CD8-positive, alpha-beta memory T cell (primary cell): ENCODE measurements around the gene IL22RA1. TPM values are rescaled to one million over a fixed set of nuclear protein-coding genes. Genes with fewer than 3 reads are reported as not detected.

ENCODE experiments used
- CTCF ChIA-PET: fragments of 350-600 bp; sonication (Branson Sonifier 250); formaldehyde crosslinking; loops from one replicate; lab custom pipeline; 2021; ENCODE audit warnings: antibody characterized with exemption; lab: Charles Lee
- POLR2A ChIA-PET: fragments of 350-600 bp; sonication (Branson Sonifier 250); formaldehyde crosslinking; loops from one replicate; lab custom pipeline; 2021; ENCODE audit warnings: antibody characterized with exemption; lab: Charles Lee
- DNase-seq, 5 donors: peaks; one replicate each; pipeline versions ENCODE4 v3.0.0 to v3.0.0-alpha.2; 2020 to 2022; ENCODE audit warnings: mixed read lengths in 1 of 5
- H3K27ac ChIP-seq: one replicate; pipeline ENCODE4 v1.7.0; 2013; ENCODE audit warnings: low read depth, mild to moderate bottlenecking, low read length, moderate library complexity
- H3K27me3 ChIP-seq: 2 replicates; pipeline ENCODE4 v1.7.0; 2013; ENCODE audit warnings: low read length, mild to moderate bottlenecking; ENCODE audit not compliant: insufficient read depth, poor library complexity, severe bottlenecking
- H3K36me3 ChIP-seq: 2 replicates; pipeline ENCODE4 v1.7.0; 2013; ENCODE audit warnings: mild to moderate bottlenecking, low read length, moderate library complexity; ENCODE audit not compliant: insufficient read depth
- H3K4me1 ChIP-seq: 2 replicates; pipeline ENCODE4 v1.7.0; 2013; ENCODE audit warnings: mild to moderate bottlenecking, low read length, moderate library complexity; ENCODE audit not compliant: insufficient read depth
- H3K4me3 ChIP-seq: 2 replicates; pipeline ENCODE4 v1.7.0; 2013; ENCODE audit warnings: mild to moderate bottlenecking, low read length
- H3K9me3 ChIP-seq: 2 replicates; pipeline ENCODE4 v1.7.0; 2013; ENCODE audit warnings: mild to moderate bottlenecking, low read length
- H3K27ac Mint-ChIP-seq, 8 donors: one replicate each; pipeline ENCODE4 v1.8.0; 2020 to 2021; ENCODE audit warnings: mixed read lengths in 8 of 8, mild to moderate bottlenecking in 6 of 8, inconsistent platforms in 3 of 8, moderate library complexity in 3 of 8
- H3K27me3 Mint-ChIP-seq, 2 donors: one replicate each; pipeline ENCODE4 v1.8.0; 2020 to 2021; ENCODE audit warnings: mixed read lengths in 2 of 2, mild to moderate bottlenecking in 1 of 2, moderate library complexity in 1 of 2
- H3K36me3 Mint-ChIP-seq, 3 donors: one replicate each; pipeline ENCODE4 v1.8.0; 2020 to 2021; ENCODE audit warnings: mixed read lengths in 3 of 3, inconsistent platforms in 1 of 3, mild to moderate bottlenecking in 1 of 3
- H3K4me1 Mint-ChIP-seq, 3 donors: one replicate each; pipeline ENCODE4 v1.8.0; 2020 to 2021; ENCODE audit warnings: mixed read lengths in 3 of 3, inconsistent platforms in 1 of 3, mild to moderate bottlenecking in 1 of 3
- H3K4me3 Mint-ChIP-seq, 7 donors: one replicate each; pipeline ENCODE4 v1.8.0; 2020 to 2021; ENCODE audit warnings: mixed read lengths in 7 of 7, mild to moderate bottlenecking in 6 of 7, moderate library complexity in 4 of 7, inconsistent platforms in 2 of 7
- H3K9me3 Mint-ChIP-seq, 5 donors: one replicate each; pipeline ENCODE4 v1.8.0; 2020 to 2022; ENCODE audit warnings: mixed read lengths in 5 of 5, mild to moderate bottlenecking in 3 of 5, moderate library complexity in 2 of 5, inconsistent platforms in 1 of 5
- polyA plus RNA-seq: library from polyadenylated mRNA; unstranded; fragments of 300-500 nt; fragmentation: Illumina TruSeq; gene quantifications from one replicate; pipeline ENCODE4 v1.2.3, GENCODE V29; 2021
- total RNA-seq, 2 experiments: library from RNA; stranded (reverse); gene quantifications; one replicate each; pipeline ENCODE4 v1.2.3, GENCODE V29; 2021

The IL22RA1 gene
- total RNA-seq (not detected), polyA plus RNA-seq (not detected)

- no peaks in the 10 kb centered on the region for H3K9me3 Mint-ChIP-seq
- CTCF ChIA-PET = interaction anchor here (1.2 kb wide), 1 partner anchor 7 kb away, joined by 7 read pairs; no protein-coding TSS in a partner anchor
- H3K27me3 Mint-ChIP-seq = peaks cover 16 to 32% of the 10 kb centered on the region in 2 donors
- no peaks in the 10 kb centered on the region for H3K9me3 ChIP-seq
- no peak for DNase-seq
- no peaks in the 10 kb centered on the region for H3K36me3 Mint-ChIP-seq
- no peak within 1 kb of the TSS for H3K4me3 ChIP-seq
- POLR2A ChIA-PET = interaction anchor here (0.7 kb wide), 1 partner anchor 196 kb away, joined by 4 read pairs; no protein-coding TSS in a partner anchor
- peaks cover 0 to 5% (median 3%) of the 10 kb centered on the region in 3 donors for H3K4me1 Mint-ChIP-seq
- no peaks in the 10 kb centered on the region for H3K27me3 ChIP-seq
- no peak within 1 kb of the TSS for H3K27ac Mint-ChIP-seq
- no peak within 1 kb of the TSS for H3K27ac ChIP-seq
- H3K4me3 Mint-ChIP-seq = no peak within 1 kb of the TSS
- no peaks in the 10 kb centered on the region for H3K4me1 ChIP-seq
- H3K36me3 ChIP-seq = no peaks in the 10 kb centered on the region
Measured at GRCh38 chr1:24142546-24143534, at the start of gene IL22RA1. IL22RA1 (minus strand) TSS chr1:24143140; CDS start chr1:24143082, 58 bp downstream.

DNA sequence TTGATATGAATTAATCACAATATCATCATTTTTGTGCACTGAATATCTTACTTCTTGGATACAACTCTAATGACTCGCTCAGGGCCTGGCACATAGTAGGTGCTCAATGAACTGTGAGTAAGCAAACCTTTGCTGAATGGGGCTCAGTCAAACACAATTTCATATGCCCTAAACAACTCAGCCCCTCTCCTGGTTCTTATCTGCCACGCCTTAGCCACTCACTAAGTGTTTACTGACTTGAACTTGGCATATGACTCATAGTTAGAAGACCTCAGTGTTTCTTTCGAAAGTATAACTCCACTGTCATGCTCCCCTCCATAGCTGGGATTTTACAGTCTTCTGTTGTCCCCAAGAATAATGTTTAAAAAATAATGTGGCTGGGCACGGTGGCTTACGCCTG, 48.9 kb upstream of the IL22RA1 start:
- POLR2A ChIA-PET = interaction anchor here (0.6 kb wide), 1 partner anchor 225 kb away, joined by 3 read pairs; no protein-coding TSS in a partner anchor
- peaks cover 36 to 52% (median 39%) of the 10 kb centered on the region in 3 donors for H3K4me1 Mint-ChIP-seq
- H3K27ac Mint-ChIP-seq = peak overlapping the region in 5 of 8 donors; percentile 17 to 68 (median 53)

GRCh38 chr1:24190983-24191461, 48.1 kb upstream of the IL22RA1 start:
- H3K4me1 Mint-ChIP-seq = peaks cover 44 to 59% (median 45%) of the 10 kb centered on the region in 3 donors
- Histone ChIP-seq H3K4me3 (no peak overlapping the region), H3K9me3 (no peaks in the 10 kb centered on the region), H3K4me1 (peaks cover 32% of the 10 kb centered on the region), H3K27me3 (no peaks in the 10 kb centered on the region), H3K36me3 (no peaks in the 10 kb centered on the region), H3K27ac (no peak overlapping the region)
- DNase-seq = no peak
- H3K36me3 Mint-ChIP-seq = peaks cover 0 to 3% (median 0%) of the 10 kb centered on the region in 3 donors
- H3K27ac Mint-ChIP-seq = peak overlapping the region in 6 of 8 donors; percentile 8 to 66 (median 39)
- H3K4me3 Mint-ChIP-seq = peak overlapping the region in 1 of 7 donors; percentile 50
- H3K9me3 Mint-ChIP-seq = no peaks in the 10 kb centered on the region
- peaks cover 0 to 3% of the 10 kb centered on the region in 2 donors for H3K27me3 Mint-ChIP-seq
- ChIA-PET CTCF (interaction anchor here (1.2 to 7.5 kb wide), 7 partner anchors 9 to 224 kb away, joined by 3 to 56 read pairs (median 7); partner anchors contain the start of gene NIPAL3), POLR2A (interaction anchor here (0.6 kb wide), 2 partner anchors 311 to 450 kb away, joined by 5 to 9 read pairs; no protein-coding TSS in a partner anchor)

More for the DNA sequence above, 48.9 kb upstream of the IL22RA1 start:
- Mint-ChIP-seq H3K36me3 (peaks cover 0 to 2% (median 0%) of the 10 kb centered on the region in 3 donors), H3K4me3 (peak overlapping the region in 2 of 7 donors; percentile 29), H3K27me3 (peaks cover 0 to 3% of the 10 kb centered on the region in 2 donors), H3K9me3 (no peaks in the 10 kb centered on the region)
- CTCF ChIA-PET = interaction anchor here (1.2 kb wide), 1 partner anchor 223 kb away, joined by 3 read pairs; the partner anchor contains the start of gene NIPAL3
- no peaks in the 10 kb centered on the region for H3K27me3 ChIP-seq
- H3K27ac ChIP-seq = no peak overlapping the region
- H3K4me1 ChIP-seq = peaks cover 25% of the 10 kb centered on the region
- no peaks in the 10 kb centered on the region for H3K36me3 ChIP-seq
- no peak for DNase-seq
- H3K4me3 ChIP-seq = no peak overlapping the region
- H3K9me3 ChIP-seq = no peaks in the 10 kb centered on the region

- Histone ChIP-seq H3K9me3 (no peaks in the 10 kb centered on the region), H3K36me3 (no peaks in the 10 kb centered on the region), H3K4me1 (peaks cover 32% of the 10 kb centered on the region), H3K4me3 (no peak overlapping the region), H3K27ac (no peak overlapping the region), H3K27me3 (no peaks in the 10 kb centered on the region)
- POLR2A ChIA-PET = interaction anchor here (0.6 to 0.7 kb wide), 2 partner anchors 202 to 577 kb away, joined by 3 read pairs; no protein-coding TSS in a partner anchor
- peak overlapping the region; percentile 55 to 84 (median 70) for H3K27ac Mint-ChIP-seq
- peaks cover 50 to 69% (median 51%) of the 10 kb centered on the region in 3 donors for H3K4me1 Mint-ChIP-seq
- peaks cover 0 to 3% (median 0%) of the 10 kb centered on the region in 3 donors for H3K36me3 Mint-ChIP-seq
- peak overlapping the region; percentile 32 to 92 (median 68) for H3K4me3 Mint-ChIP-seq
- peaks cover 0 to 3% of the 10 kb centered on the region in 2 donors for H3K27me3 Mint-ChIP-seq
- no peaks in the 10 kb centered on the region for H3K9me3 Mint-ChIP-seq
- CTCF ChIA-PET = interaction anchor here (1.4 to 7.5 kb wide), 5 partner anchors 10 to 226 kb away, joined by 3 to 56 read pairs (median 34); partner anchors contain the start of gene NIPAL3
- peak in 3 of 5 donors; percentile 2 to 12 (median 9) for DNase-seq
Measured at GRCh38 chr1:24189528-24189927, 46.6 kb upstream of the IL22RA1 start.

GRCh38 chr1:24186993-24187790, 44.3 kb upstream of the IL22RA1 start, which contains the start of gene IFNLR1:
IFNLR1 (minus strand) TSS chr1:24187289; CDS start chr1:24187248, 41 bp downstream.
- POLR2A ChIA-PET = no interaction called here
- Mint-ChIP-seq H3K27ac (peak within 1 kb of the TSS; percentile 59 to 95 (median 90)), H3K4me1 (peaks cover 55 to 74% (median 56%) of the 10 kb centered on the region in 3 donors), H3K27me3 (peaks cover 0 to 3% of the 10 kb centered on the region in 2 donors), H3K9me3 (no peaks in the 10 kb centered on the region), H3K36me3 (peaks cover 0 to 4% (median 0%) of the 10 kb centered on the region in 3 donors), H3K4me3 (peak within 1 kb of the TSS; percentile 86 to 95 (median 89))
- H3K27me3 ChIP-seq = no peaks in the 10 kb centered on the region
- no peak within 1 kb of the TSS for H3K27ac ChIP-seq
- DNase-seq = peak; percentile 57 to 83 (median 69)
- H3K36me3 ChIP-seq = no peaks in the 10 kb centered on the region
- peak within 1 kb of the TSS; percentile 66 for H3K4me3 ChIP-seq
- CTCF ChIA-PET = interaction anchor here (1.6 to 7.5 kb wide), 4 partner anchors 13 to 228 kb away, joined by 3 to 56 read pairs (median 36); partner anchors contain the start of gene NIPAL3
- no peaks in the 10 kb centered on the region for H3K9me3 ChIP-seq
- H3K4me1 ChIP-seq = peaks cover 32% of the 10 kb centered on the region

DNA sequence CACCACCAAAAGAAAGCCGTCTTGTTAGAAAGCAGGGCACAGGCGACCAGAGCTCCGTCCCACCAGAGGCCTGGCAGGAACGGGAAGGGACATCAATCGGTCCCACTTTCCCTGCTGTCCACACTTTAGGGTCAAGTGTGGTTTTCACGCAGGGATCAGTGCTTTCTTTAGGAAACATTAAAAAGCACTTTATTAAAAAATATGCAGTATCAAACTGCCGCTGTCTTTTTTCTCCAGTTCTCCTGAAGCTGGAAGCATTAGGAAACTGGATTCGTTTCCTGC, 43.7 kb upstream of the IL22RA1 start:
- no peak overlapping the region for H3K27ac ChIP-seq
- Mint-ChIP-seq H3K9me3 (no peaks in the 10 kb centered on the region), H3K27ac (peak overlapping the region; percentile 59 to 95 (median 90)), H3K27me3 (peaks cover 0 to 3% of the 10 kb centered on the region in 2 donors), H3K4me1 (peaks cover 50 to 69% (median 51%) of the 10 kb centered on the region in 3 donors), H3K36me3 (peaks cover 0 to 4% (median 0%) of the 10 kb centered on the region in 3 donors), H3K4me3 (peak overlapping the region; percentile 85 to 95 (median 89))
- no peak for DNase-seq
- no peaks in the 10 kb centered on the region for H3K9me3 ChIP-seq
- H3K4me1 ChIP-seq = peaks cover 30% of the 10 kb centered on the region
- H3K36me3 ChIP-seq = no peaks in the 10 kb centered on the region
- no peaks in the 10 kb centered on the region for H3K27me3 ChIP-seq
- ChIA-PET CTCF (interaction anchor here (5.0 to 7.5 kb wide), 3 partner anchors 13 to 205 kb away, joined by 34 to 56 read pairs (median 38); no protein-coding TSS in a partner anchor), POLR2A (no interaction called here)
- H3K4me3 ChIP-seq = peak overlapping the region; percentile 66
